ENCODE measurements around the gene SIRPA. TPM values are rescaled to one million over a fixed set of nuclear protein-coding genes. Genes with fewer than 3 reads are reported as not detected.

Gene SIRPA
- total RNA-seq, 2 donors from 2014 or later, result 5.1 to 6.3 TPM

- peaks cover 9% of the 10 kb centered on the region for H3K27me3 Mint-ChIP-seq (ENCODE audit: insufficient read depth)
- no peak overlapping the region for H3K27ac Mint-ChIP-seq
- no peak for DNase-seq
- 92 to 95% methylated on average over 10 to 14 of the region's 14 CpGs for WGBS, 2 experiments (ENCODE audit: insufficient coverage in 1 of 2, insufficient read length in 1 of 2)
- Histone ChIP-seq H3K9me3 (ENCODE audit: control insufficient read depth, low read length) (no peaks in the 10 kb centered on the region), H3K27me3 (ENCODE audit: control insufficient read depth, insufficient read depth, low read length, poor library complexity, severe bottlenecking) (no peaks in the 10 kb centered on the region), H3K36me3 (ENCODE audit: control insufficient read depth, insufficient read depth, low read length) (no peaks in the 10 kb centered on the region), H3K9ac (ENCODE audit: extremely low read depth, low read length, poor library complexity, severe bottlenecking) (no peak overlapping the region), H3K27ac (ENCODE audit: low read depth, low read length) (no peak overlapping the region), H3K4me3 (ENCODE audit: low read length) (no peak overlapping the region), H3K4me1 (ENCODE audit: control insufficient read depth, insufficient read depth, low read length) (no peaks in the 10 kb centered on the region)
- H3K36me3 Mint-ChIP-seq (ENCODE audit: low read depth), result peaks cover 4% of the 10 kb centered on the region
- no peaks in the 10 kb centered on the region for H3K4me1 Mint-ChIP-seq
- no peak overlapping the region for H3K4me3 Mint-ChIP-seq
- no peak for TF ChIP-seq CTCF (conservative IDR thresholded peaks at IDR 0.05)
- H3K9me3 Mint-ChIP-seq, result no peaks in the 10 kb centered on the region
Measured at GRCh38 chr20:1938464-1939269, 43.5 kb downstream of the SIRPA start.

GRCh38 chr20:1939270-1939595 is 44.0 kb downstream of the SIRPA start:
- no peaks in the 10 kb centered on the region for H3K9me3 ChIP-seq (ENCODE audit: control insufficient read depth, low read length)
- no peak for TF ChIP-seq CTCF (conservative IDR thresholded peaks at IDR 0.05)
- Mint-ChIP-seq H3K4me1 (no peaks in the 10 kb centered on the region), H3K9me3 (no peaks in the 10 kb centered on the region), H3K27me3 (ENCODE audit: insufficient read depth) (peaks cover 10% of the 10 kb centered on the region), H3K4me3 (no peak overlapping the region), H3K36me3 (ENCODE audit: low read depth) (peaks cover 4% of the 10 kb centered on the region), H3K27ac (no peak overlapping the region)
- H3K4me1 ChIP-seq (ENCODE audit: control insufficient read depth, insufficient read depth, low read length), result no peaks in the 10 kb centered on the region
- no peak overlapping the region for H3K4me3 ChIP-seq (ENCODE audit: low read length)
- no peak overlapping the region for H3K9ac ChIP-seq (ENCODE audit: extremely low read depth, low read length, poor library complexity, severe bottlenecking)
- H3K36me3 ChIP-seq (ENCODE audit: control insufficient read depth, insufficient read depth, low read length), result no peaks in the 10 kb centered on the region
- no peak for DNase-seq
- no peak overlapping the region for H3K27ac ChIP-seq (ENCODE audit: low read depth, low read length)
- H3K27me3 ChIP-seq (ENCODE audit: control insufficient read depth, insufficient read depth, low read length, poor library complexity, severe bottlenecking), result no peaks in the 10 kb centered on the region
- WGBS, 2 experiments (ENCODE audit: insufficient coverage in 1 of 2, insufficient read length in 1 of 2), result 83 to 87% methylated on average over 1 to 3 of the region's 4 CpGs

- H3K9me3 Mint-ChIP-seq, result no peaks in the 10 kb centered on the region
- 97 to 100% methylated on average over 5 of the region's 5 CpGs for WGBS, 2 experiments (ENCODE audit: insufficient coverage in 1 of 2, insufficient read length in 1 of 2)
- H3K4me1 ChIP-seq (ENCODE audit: control insufficient read depth, insufficient read depth, low read length), result no peaks in the 10 kb centered on the region
Measured at GRCh38 chr20:1940581-1940980, 45.4 kb downstream of the SIRPA start.

More at GRCh38 chr20:1940581-1940980, 45.4 kb downstream of the SIRPA start:
- no peaks in the 10 kb centered on the region for H3K9me3 ChIP-seq (ENCODE audit: control insufficient read depth, low read length)
- Mint-ChIP-seq H3K27ac (no peak overlapping the region), H3K4me3 (no peak overlapping the region), H3K27me3 (ENCODE audit: insufficient read depth) (peaks cover 24% of the 10 kb centered on the region), H3K4me1 (no peaks in the 10 kb centered on the region), H3K36me3 (ENCODE audit: low read depth) (peaks cover 4% of the 10 kb centered on the region)
- H3K4me3 ChIP-seq (ENCODE audit: low read length), result no peak overlapping the region
- no peaks in the 10 kb centered on the region for H3K36me3 ChIP-seq (ENCODE audit: control insufficient read depth, insufficient read depth, low read length)
- no peak for DNase-seq
- no peak for TF ChIP-seq CTCF (conservative IDR thresholded peaks at IDR 0.05)
- no peak overlapping the region for H3K27ac ChIP-seq (ENCODE audit: low read depth, low read length)
- H3K27me3 ChIP-seq (ENCODE audit: control insufficient read depth, insufficient read depth, low read length, poor library complexity, severe bottlenecking), result peaks cover 8% of the 10 kb centered on the region
- H3K9ac ChIP-seq (ENCODE audit: extremely low read depth, low read length, poor library complexity, severe bottlenecking), result no peak overlapping the region

Data from endodermal cell (in vitro differentiated cells).